HL-60 (cell line): ENCODE data around the gene FSTL4.

Experiments
- DNase-seq, 2 experiments: peaks; one replicate each; pipeline ENCODE4 v3.0.0-alpha.2; 2010 to 2020; ENCODE audit warnings: low read depth in 1 of 2, low spot score in 1 of 2
- H3K27ac ChIP-seq: fragments of 250-450 bp; sonication (Bioruptor Pico); replicated peaks from 2 replicates; pipeline ENCODE4 v1.5.1; 2020; ENCODE audit warnings: mild to moderate bottlenecking, moderate library complexity
- H3K27me3 ChIP-seq: fragments of 250-450 bp; sonication (Bioruptor Pico); 2 replicates; pipeline ENCODE4 v1.5.1; 2021; ENCODE audit warnings: mild to moderate bottlenecking, moderate library complexity; ENCODE audit not compliant: insufficient read depth, poor library complexity, severe bottlenecking
- H3K4me3 ChIP-seq: replicated peaks from 2 replicates; pipeline ENCODE4 v1.5.1; 2011; ENCODE audit warnings: mild to moderate bottlenecking, control low read depth, low read length; ENCODE audit not compliant: insufficient read depth
- GABPA ChIP-seq: IDR thresholded peaks from 2 replicates; pipeline ENCODE4 v1.6.1; 2012; ENCODE audit warnings: low read depth
- POLR2AphosphoS5 ChIP-seq: IDR thresholded peaks from 2 replicates; pipeline ENCODE4 v1.6.1; 2012; ENCODE audit warnings: low read depth
- REST ChIP-seq: IDR thresholded peaks from 2 replicates; pipeline ENCODE4 v1.6.1; 2012; ENCODE audit warnings: low read depth; ENCODE audit not compliant: insufficient replicate concordance
- SPI1 ChIP-seq: IDR thresholded peaks from 2 replicates; pipeline ENCODE4 v1.6.1; 2012; ENCODE audit warnings: low read depth, mild to moderate bottlenecking, borderline replicate concordance
- TF ChIP-seq, protein P1 (sequence below): IDR thresholded peaks from one replicate; pipeline ENCODE4 v1.5.1; 2011; ENCODE audit warnings: low read length, control low read depth, inconsistent platforms; ENCODE audit not compliant: insufficient read depth

Gene FSTL4

GRCh38 chr5:133475986-133476385 is 136.4 kb downstream of the FSTL4 start:
- no peaks in the 10 kb centered on the region for H3K27me3 ChIP-seq
- H3K27ac ChIP-seq: no peak overlapping the region
- no peak overlapping the region for H3K4me3 ChIP-seq
- DNase-seq: no peak
- TF ChIP-seq REST: no peak
- no peak for TF ChIP-seq GABPA
- no peak for TF ChIP-seq POLR2AphosphoS5
- TF ChIP-seq, protein P1, sequence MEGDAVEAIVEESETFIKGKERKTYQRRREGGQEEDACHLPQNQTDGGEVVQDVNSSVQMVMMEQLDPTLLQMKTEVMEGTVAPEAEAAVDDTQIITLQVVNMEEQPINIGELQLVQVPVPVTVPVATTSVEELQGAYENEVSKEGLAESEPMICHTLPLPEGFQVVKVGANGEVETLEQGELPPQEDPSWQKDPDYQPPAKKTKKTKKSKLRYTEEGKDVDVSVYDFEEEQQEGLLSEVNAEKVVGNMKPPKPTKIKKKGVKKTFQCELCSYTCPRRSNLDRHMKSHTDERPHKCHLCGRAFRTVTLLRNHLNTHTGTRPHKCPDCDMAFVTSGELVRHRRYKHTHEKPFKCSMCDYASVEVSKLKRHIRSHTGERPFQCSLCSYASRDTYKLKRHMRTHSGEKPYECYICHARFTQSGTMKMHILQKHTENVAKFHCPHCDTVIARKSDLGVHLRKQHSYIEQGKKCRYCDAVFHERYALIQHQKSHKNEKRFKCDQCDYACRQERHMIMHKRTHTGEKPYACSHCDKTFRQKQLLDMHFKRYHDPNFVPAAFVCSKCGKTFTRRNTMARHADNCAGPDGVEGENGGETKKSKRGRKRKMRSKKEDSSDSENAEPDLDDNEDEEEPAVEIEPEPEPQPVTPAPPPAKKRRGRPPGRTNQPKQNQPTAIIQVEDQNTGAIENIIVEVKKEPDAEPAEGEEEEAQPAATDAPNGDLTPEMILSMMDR: no peak
- TF ChIP-seq SPI1: no peak

DNA sequence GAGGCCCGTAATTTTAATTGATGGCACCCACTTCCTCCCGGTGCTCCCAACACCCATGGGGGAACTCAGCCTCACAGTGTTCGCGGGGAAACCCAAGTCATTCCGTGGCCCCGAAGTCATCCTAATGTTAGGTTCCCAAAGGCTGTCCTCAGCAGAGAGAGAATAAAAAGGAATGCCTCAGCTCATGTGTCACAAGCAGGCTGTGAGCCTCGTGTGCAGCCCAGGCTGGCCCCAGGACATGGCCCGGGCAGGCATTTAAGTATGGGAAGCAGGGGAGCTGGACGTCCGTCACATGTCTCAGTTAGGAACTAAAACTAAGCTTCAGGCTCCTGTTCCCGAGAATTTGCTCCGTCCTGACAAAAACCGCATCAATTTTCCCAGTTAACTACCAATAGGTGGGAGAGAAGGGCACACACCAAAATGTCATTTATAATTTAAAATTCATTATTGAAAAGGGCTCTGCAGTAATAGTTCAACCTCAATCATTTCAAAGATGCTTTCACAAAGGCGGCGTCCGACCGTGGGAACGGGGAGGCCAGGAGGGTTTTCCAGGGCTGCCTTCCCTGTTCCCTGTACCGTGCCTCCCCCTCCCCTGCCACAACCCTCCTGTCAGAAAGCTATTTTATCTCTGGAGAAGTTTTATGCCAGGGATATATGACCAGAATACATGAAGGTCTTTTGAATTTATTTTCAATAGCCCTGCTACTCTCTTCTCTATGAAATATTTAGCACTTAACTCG is 137.3 kb downstream of the FSTL4 start:
- H3K27ac ChIP-seq: no peak overlapping the region
- no peak for DNase-seq
- no peak overlapping the region for H3K4me3 ChIP-seq
- no peak for TF ChIP-seq REST
- no peak for TF ChIP-seq GABPA
- no peak for TF ChIP-seq SPI1
- no peak for TF ChIP-seq POLR2AphosphoS5
- TF ChIP-seq, protein P1: no peak
- H3K27me3 ChIP-seq: no peaks in the 10 kb centered on the region

DNA sequence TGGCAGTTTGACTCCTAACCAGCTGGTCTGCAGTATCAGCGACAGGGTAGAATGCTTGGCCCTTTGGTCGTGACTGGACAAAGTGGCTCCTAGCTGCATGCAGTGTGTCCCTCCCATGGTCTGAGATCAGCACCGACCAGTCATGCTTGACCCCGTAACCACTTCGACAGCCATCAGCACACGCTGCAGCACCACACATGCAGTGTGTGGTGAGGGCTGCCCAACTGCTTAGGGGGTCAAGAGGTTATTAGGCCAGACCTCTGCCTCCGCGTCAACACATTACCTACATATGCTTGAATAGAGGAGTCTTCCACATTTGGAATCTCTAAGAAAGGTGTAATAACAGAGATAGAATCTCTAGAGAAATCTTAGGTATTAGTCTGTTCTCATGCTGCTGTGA is 139.1 kb downstream of the FSTL4 start:
- TF ChIP-seq REST (no peak), POLR2AphosphoS5 (no peak), GABPA (no peak), SPI1 (no peak)
- TF ChIP-seq, protein P1: no peak
- H3K27me3 ChIP-seq: no peaks in the 10 kb centered on the region
- no peak overlapping the region for H3K4me3 ChIP-seq
- H3K27ac ChIP-seq: no peak overlapping the region
- no peak for DNase-seq
